ENCODE data around the gene DGKK.

GRCh38 chrX:50333308-50333707, 137.3 kb downstream of the DGKK start:
- TF ChIP-seq, protein P1, sequence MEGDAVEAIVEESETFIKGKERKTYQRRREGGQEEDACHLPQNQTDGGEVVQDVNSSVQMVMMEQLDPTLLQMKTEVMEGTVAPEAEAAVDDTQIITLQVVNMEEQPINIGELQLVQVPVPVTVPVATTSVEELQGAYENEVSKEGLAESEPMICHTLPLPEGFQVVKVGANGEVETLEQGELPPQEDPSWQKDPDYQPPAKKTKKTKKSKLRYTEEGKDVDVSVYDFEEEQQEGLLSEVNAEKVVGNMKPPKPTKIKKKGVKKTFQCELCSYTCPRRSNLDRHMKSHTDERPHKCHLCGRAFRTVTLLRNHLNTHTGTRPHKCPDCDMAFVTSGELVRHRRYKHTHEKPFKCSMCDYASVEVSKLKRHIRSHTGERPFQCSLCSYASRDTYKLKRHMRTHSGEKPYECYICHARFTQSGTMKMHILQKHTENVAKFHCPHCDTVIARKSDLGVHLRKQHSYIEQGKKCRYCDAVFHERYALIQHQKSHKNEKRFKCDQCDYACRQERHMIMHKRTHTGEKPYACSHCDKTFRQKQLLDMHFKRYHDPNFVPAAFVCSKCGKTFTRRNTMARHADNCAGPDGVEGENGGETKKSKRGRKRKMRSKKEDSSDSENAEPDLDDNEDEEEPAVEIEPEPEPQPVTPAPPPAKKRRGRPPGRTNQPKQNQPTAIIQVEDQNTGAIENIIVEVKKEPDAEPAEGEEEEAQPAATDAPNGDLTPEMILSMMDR (IDR thresholded peaks at IDR 0.05), result no peak
- TF ChIP-seq POLR2A (IDR thresholded peaks at IDR 0.05), result no peak
